Measurements from ENCODE around the gene LTO1. TPM values are rescaled to one million over a fixed set of nuclear protein-coding genes. Genes with fewer than 3 reads are reported as not detected.

Gene LTO1
- polyA plus RNA-seq, 1 donor (not counting 4 experiments of a cell fraction or from before 2014, with no cell fraction given), result 24.3 TPM

DNA sequence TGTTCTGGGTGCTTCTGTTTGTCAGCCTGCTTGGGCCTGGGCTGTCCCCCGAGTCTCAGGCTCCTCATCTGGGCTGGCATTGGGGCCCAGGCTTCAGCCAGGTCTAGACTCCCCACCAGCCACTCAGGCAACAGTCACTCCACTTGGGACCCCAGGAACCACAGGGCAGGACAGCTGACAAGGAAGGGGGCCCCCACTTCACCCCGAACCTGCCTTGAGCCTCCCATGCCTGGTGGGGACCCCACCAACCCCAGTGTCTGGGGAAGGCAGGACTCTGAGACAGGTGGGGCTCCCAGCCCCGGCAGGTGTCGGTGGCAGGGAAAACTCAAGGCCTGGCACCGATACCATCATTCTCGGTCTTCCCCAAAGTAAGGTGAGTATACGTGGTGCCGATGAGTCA, 11.7 kb upstream of the LTO1 start:
- dilution Hi-C loops (cut with MboI; ENCODE audit: extremely low pct_ligation_motif_present, low sequenced_read_pairs), result no loop called here
- no peak for DNase-seq (ENCODE audit: low read depth, low spot score)

DNA sequence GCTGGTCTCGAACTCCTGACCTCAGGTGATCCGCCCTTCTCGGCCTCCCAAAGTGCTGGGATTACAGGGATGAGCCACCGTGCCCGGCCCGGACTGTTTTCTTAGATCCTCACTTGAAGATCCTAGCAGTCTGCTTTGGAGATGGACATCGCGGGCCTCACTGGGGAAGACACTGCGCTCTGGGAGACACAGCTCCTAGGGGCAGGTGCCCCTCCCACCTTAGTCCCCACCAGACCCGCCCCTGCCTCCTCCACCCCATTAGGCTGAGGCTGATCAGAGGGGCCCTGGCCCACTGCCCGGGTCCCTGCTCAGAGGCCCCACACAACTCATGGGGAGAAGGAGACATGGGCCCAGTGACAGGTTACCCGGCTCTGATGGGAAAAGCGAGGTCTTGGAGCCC, 11.3 kb upstream of the LTO1 start:
- no peak for DNase-seq (ENCODE audit: low read depth, low spot score)
- H3K27me3 ChIP-seq (ENCODE audit: control insufficient read depth, extremely low read depth, insufficient read depth, low read length), result no peaks in the 10 kb centered on the region
- no peaks in the 10 kb centered on the region for H3K36me3 ChIP-seq (ENCODE audit: control insufficient read depth in 2 of 2, extremely low read depth in 1 of 2, insufficient read depth in 2 of 2, low read length in 2 of 2)
- no peak for FAIRE-seq
- H3K9ac ChIP-seq (ENCODE audit: control insufficient read depth, extremely low read depth, insufficient read depth, low read length), result no peak overlapping the region
- no peak for TF ChIP-seq EZH2 (IDR thresholded peaks at IDR 0.05; ENCODE audit: low read length)
- TF ChIP-seq, protein P1, sequence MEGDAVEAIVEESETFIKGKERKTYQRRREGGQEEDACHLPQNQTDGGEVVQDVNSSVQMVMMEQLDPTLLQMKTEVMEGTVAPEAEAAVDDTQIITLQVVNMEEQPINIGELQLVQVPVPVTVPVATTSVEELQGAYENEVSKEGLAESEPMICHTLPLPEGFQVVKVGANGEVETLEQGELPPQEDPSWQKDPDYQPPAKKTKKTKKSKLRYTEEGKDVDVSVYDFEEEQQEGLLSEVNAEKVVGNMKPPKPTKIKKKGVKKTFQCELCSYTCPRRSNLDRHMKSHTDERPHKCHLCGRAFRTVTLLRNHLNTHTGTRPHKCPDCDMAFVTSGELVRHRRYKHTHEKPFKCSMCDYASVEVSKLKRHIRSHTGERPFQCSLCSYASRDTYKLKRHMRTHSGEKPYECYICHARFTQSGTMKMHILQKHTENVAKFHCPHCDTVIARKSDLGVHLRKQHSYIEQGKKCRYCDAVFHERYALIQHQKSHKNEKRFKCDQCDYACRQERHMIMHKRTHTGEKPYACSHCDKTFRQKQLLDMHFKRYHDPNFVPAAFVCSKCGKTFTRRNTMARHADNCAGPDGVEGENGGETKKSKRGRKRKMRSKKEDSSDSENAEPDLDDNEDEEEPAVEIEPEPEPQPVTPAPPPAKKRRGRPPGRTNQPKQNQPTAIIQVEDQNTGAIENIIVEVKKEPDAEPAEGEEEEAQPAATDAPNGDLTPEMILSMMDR (optimal IDR thresholded peaks at IDR 0.05 in 1 of 3, IDR thresholded peaks at IDR 0.05 in 1 of 3, conservative IDR thresholded peaks at IDR 0.05 in 1 of 3; ENCODE audit: extremely low read depth in 1 of 3, insufficient read depth in 2 of 3, low read length in 3 of 3), result no peak
- no peaks in the 10 kb centered on the region for H3K9me1 ChIP-seq (ENCODE audit: control insufficient read depth, extremely low read depth, insufficient read depth, low read length)
- no peaks in the 10 kb centered on the region for H3K79me2 ChIP-seq (ENCODE audit: control insufficient read depth, insufficient read depth, low read length)
- peaks cover 11% of the 10 kb centered on the region for H3K4me1 ChIP-seq (ENCODE audit: control insufficient read depth, extremely low read depth, insufficient read depth, low read length)
- dilution Hi-C loops (cut with MboI; ENCODE audit: extremely low pct_ligation_motif_present, low sequenced_read_pairs), result no loop called here
- no peak overlapping the region for H3K4me3 ChIP-seq (ENCODE audit: control insufficient read depth in 2 of 3, extremely low read depth in 1 of 3, insufficient read depth in 2 of 3, low read depth in 1 of 3, low read length in 3 of 3)
- H3K27ac ChIP-seq (ENCODE audit: control insufficient read depth, insufficient read depth, low read length), result no peak overlapping the region
- H4K20me1 ChIP-seq (ENCODE audit: control insufficient read depth, extremely low read depth, insufficient read depth, low read length), result no peaks in the 10 kb centered on the region
- no peak overlapping the region for H2AFZ ChIP-seq (ENCODE audit: control insufficient read depth, low read length)
- H3K9me3 ChIP-seq (ENCODE audit: control insufficient read depth, low read depth, low read length), result no peaks in the 10 kb centered on the region
- H3K4me2 ChIP-seq (ENCODE audit: control insufficient read depth, extremely low read depth, insufficient read depth, low read depth, low read length), result no peak overlapping the region

More for the DNA sequence above, 11.7 kb upstream of the LTO1 start:
- Histone ChIP-seq H3K27ac (ENCODE audit: control insufficient read depth, insufficient read depth, low read length) (no peak overlapping the region), H3K9me1 (ENCODE audit: control insufficient read depth, extremely low read depth, insufficient read depth, low read length) (no peaks in the 10 kb centered on the region), H4K20me1 (ENCODE audit: control insufficient read depth, extremely low read depth, insufficient read depth, low read length) (no peaks in the 10 kb centered on the region), H3K4me3 (ENCODE audit: control insufficient read depth in 2 of 3, extremely low read depth in 1 of 3, insufficient read depth in 2 of 3, low read depth in 1 of 3, low read length in 3 of 3) (no peak overlapping the region), H3K9ac (ENCODE audit: control insufficient read depth, extremely low read depth, insufficient read depth, low read length) (no peak overlapping the region), H3K79me2 (ENCODE audit: control insufficient read depth, insufficient read depth, low read length) (no peaks in the 10 kb centered on the region), H3K4me2 (ENCODE audit: control insufficient read depth, extremely low read depth, insufficient read depth, low read depth, low read length) (no peak overlapping the region), H3K27me3 (ENCODE audit: control insufficient read depth, extremely low read depth, insufficient read depth, low read length) (no peaks in the 10 kb centered on the region), H3K36me3 (ENCODE audit: control insufficient read depth in 2 of 2, extremely low read depth in 1 of 2, insufficient read depth in 2 of 2, low read length in 2 of 2) (no peaks in the 10 kb centered on the region), H3K9me3 (ENCODE audit: control insufficient read depth, low read depth, low read length) (no peaks in the 10 kb centered on the region), H2AFZ (ENCODE audit: control insufficient read depth, low read length) (no peak overlapping the region), H3K4me1 (ENCODE audit: control insufficient read depth, extremely low read depth, insufficient read depth, low read length) (peaks cover 11% of the 10 kb centered on the region)
- FAIRE-seq, result no peak
- no peak for TF ChIP-seq EZH2 (IDR thresholded peaks at IDR 0.05; ENCODE audit: low read length)
- TF ChIP-seq, protein P1 (optimal IDR thresholded peaks at IDR 0.05 in 1 of 3, IDR thresholded peaks at IDR 0.05 in 1 of 3, conservative IDR thresholded peaks at IDR 0.05 in 1 of 3; ENCODE audit: extremely low read depth in 1 of 3, insufficient read depth in 2 of 3, low read length in 3 of 3), result no peak

All from keratinocyte (primary cell).